Bronchial epithelial cell (primary cell): ENCODE data around the gene MLH1. TPM values are rescaled to one million over a fixed set of nuclear protein-coding genes. Genes with fewer than 3 reads are reported as not detected.
"Not testable (repeated sequence)": the region's sequence is repeated elsewhere in the genome, so short reads cannot be mapped to it uniquely, and the experiment has no call there.

Experiments used
- DNase-seq: peaks from one replicate; pipeline ENCODE4 v3.0.0-alpha.2; 2010; ENCODE audit warnings: low read depth
- FAIRE-seq: peaks from 2 replicates; lab custom pipeline; 2011; peaks lifted over from hg19 to GRCh38; lab: Jason Lieb, UNC
- H3K27me3 ChIP-seq: 2 replicates; pipeline ENCODE4 v1.5.1; 2011; ENCODE audit warnings: low read length; ENCODE audit not compliant: control insufficient read depth, insufficient read depth
- H3K36me3 ChIP-seq: 2 replicates; pipeline ENCODE4 v1.5.1; 2011; ENCODE audit warnings: low read length; ENCODE audit not compliant: control insufficient read depth, insufficient read depth
- H3K4me3 ChIP-seq: 2 replicates; pipeline ENCODE4 v1.5.1; 2011; ENCODE audit warnings: mild to moderate bottlenecking, low read depth, low read length, control low read depth
- total RNA-seq: library from RNA; depleted of rRNA; stranded (reverse); fragments of >200 nt; gene quantifications from 2 replicates; pipeline ENCODE4 v1.2.1, GENCODE V29; 2014
- TF ChIP-seq, protein P1 (sequence below): IDR thresholded peaks from 2 replicates; pipeline ENCODE4 v1.5.1; 2011; ENCODE audit warnings: mild to moderate bottlenecking, moderate library complexity, low read length, control low read depth, inconsistent platforms; ENCODE audit not compliant: insufficient read depth, severe bottlenecking

MLH1 gene
- total RNA-seq, 1 donor from 2014 or later: 28.7 TPM

DNA sequence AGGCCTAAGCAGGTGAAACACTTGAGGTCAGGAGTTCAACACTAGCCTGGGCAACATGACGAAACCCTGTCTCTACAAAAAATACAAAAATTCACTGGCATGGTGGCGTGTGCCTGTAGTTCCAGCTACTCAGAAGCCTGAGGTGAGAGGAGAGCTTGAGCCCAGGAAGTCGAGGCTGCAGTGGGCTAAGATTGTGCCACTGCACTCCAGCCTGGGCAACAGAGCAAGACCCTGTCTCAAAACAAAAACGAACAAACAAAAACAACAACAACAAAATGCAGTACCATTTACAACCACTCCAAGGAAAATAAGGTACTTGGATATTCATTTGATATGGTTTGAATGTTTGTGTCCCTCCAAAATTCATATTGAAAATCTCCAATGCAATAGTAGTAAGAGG is 32.8 kb upstream of the MLH1 start:
- TF ChIP-seq, protein P1, sequence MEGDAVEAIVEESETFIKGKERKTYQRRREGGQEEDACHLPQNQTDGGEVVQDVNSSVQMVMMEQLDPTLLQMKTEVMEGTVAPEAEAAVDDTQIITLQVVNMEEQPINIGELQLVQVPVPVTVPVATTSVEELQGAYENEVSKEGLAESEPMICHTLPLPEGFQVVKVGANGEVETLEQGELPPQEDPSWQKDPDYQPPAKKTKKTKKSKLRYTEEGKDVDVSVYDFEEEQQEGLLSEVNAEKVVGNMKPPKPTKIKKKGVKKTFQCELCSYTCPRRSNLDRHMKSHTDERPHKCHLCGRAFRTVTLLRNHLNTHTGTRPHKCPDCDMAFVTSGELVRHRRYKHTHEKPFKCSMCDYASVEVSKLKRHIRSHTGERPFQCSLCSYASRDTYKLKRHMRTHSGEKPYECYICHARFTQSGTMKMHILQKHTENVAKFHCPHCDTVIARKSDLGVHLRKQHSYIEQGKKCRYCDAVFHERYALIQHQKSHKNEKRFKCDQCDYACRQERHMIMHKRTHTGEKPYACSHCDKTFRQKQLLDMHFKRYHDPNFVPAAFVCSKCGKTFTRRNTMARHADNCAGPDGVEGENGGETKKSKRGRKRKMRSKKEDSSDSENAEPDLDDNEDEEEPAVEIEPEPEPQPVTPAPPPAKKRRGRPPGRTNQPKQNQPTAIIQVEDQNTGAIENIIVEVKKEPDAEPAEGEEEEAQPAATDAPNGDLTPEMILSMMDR: no peak
- Histone ChIP-seq H3K36me3 (no peaks in the 10 kb centered on the region), H3K27me3 (no peaks in the 10 kb centered on the region), H3K4me3 (no peak overlapping the region)
- FAIRE-seq (no peak), DNase-seq (no peak)

DNA sequence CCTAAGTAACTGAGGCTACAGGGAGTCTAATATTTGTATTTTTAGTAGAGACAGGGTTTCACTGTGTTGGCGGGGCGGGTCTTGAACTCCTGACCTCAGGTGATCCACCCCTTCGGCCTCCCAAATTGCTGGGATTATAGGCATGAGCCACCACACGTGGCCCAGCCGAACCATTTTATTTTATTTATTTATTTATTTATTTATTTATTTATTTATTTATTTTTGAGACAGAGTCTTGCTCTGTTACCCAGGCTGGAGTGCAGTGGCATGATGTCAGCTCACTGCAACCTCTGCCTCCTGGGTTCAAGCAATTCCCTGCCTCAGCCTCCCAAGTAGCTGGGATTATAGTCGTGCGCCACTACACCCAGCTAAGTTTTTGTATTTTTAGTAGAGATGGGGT is 30.3 kb upstream of the MLH1 start:
- FAIRE-seq, H3K4me3 ChIP-seq, H3K27me3 ChIP-seq, H3K36me3 ChIP-seq, DNase-seq: not testable (repeated sequence)

GRCh38 chr3:36964331-36964730 is 29.0 kb upstream of the MLH1 start:
- no peak for FAIRE-seq
- no peaks in the 10 kb centered on the region for H3K36me3 ChIP-seq
- TF ChIP-seq, protein P1: no peak
- no peak for DNase-seq
- H3K27me3 ChIP-seq: no peaks in the 10 kb centered on the region
- H3K4me3 ChIP-seq: no peak overlapping the region

DNA sequence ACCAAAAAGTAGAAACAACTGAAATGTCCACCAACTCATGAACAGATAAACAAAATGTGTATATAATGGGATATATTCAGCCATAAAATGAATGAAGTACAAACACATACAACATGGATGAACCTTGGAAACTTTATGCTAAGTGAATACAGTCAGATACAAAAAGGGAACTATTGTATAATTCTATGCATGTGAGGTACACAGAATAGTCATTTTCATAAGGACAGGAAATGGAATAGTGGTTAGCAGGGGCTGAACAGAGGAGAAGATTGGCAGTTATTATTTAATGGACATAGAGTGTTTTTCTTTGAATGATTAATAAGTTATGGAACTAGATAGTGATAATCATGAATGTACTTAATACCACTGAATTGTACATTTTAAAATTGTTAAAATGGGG is 28.5 kb upstream of the MLH1 start:
- Histone ChIP-seq H3K36me3 (no peaks in the 10 kb centered on the region), H3K27me3 (no peaks in the 10 kb centered on the region), H3K4me3 (no peak overlapping the region)
- DNase-seq (no peak), FAIRE-seq (no peak)
- TF ChIP-seq, protein P1: no peak

GRCh38 chr3:36965440-36965839 is 27.9 kb upstream of the MLH1 start:
- TF ChIP-seq, protein P1: no peak
- no peaks in the 10 kb centered on the region for H3K27me3 ChIP-seq
- FAIRE-seq: no peak
- DNase-seq: peak; percentile 73
- H3K36me3 ChIP-seq: no peaks in the 10 kb centered on the region
- no peak overlapping the region for H3K4me3 ChIP-seq

DNA sequence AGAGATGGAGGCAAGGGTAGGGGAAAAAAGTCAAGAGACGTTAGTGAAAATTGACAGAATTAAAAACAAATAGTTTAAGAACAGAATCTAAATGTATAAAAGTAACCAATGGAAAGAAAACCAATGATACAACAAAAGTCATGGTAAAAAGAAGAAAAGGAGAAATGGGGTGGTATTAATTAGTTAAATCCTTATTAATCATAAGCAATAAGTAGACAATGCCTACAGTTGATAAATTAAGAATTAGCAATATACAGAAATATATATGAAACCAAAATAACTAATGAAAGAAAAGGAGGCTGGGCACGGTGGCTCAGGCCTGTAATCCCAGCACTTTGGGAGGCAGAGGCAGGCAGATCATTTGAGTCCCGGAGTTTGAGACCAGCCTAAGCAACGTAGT is 24.2 kb upstream of the MLH1 start:
- Histone ChIP-seq H3K36me3 (no peaks in the 10 kb centered on the region), H3K4me3 (no peak overlapping the region), H3K27me3 (no peaks in the 10 kb centered on the region)
- DNase-seq (no peak), FAIRE-seq (no peak)
- TF ChIP-seq, protein P1: no peak
